ENCODE measurements around the gene SHROOM1.
"Not testable (repeated sequence)": the region's sequence is repeated elsewhere in the genome, so short reads cannot be mapped to it uniquely, and the experiment has no call there.

SHROOM1 gene

GRCh38 chr5:132830436-132831094, at the start of gene SHROOM1:
Gene SHROOM1 (minus strand): TSS chr5:132830647. CDS start chr5:132826140, 4,507 bp downstream.
- no peak for DNase-seq
- in situ Hi-C loops (cut with MboI; ENCODE audit: low pct_unique_long_range_greater_than_20kb, low sequenced_read_pairs): no loop called here

- no peak for DNase-seq
- in situ Hi-C loops (cut with MboI; ENCODE audit: low pct_unique_long_range_greater_than_20kb, low sequenced_read_pairs): no loop called here
Measured at GRCh38 chr5:132877938-132878337, 47.5 kb upstream of the SHROOM1 start.

- in situ Hi-C loops (cut with MboI; ENCODE audit: low pct_unique_long_range_greater_than_20kb, low sequenced_read_pairs): no loop called here
Measured at GRCh38 chr5:132877466-132877865, 47.0 kb upstream of the SHROOM1 start.

GRCh38 chr5:132876020-132876759, 45.7 kb upstream of the SHROOM1 start:
- DNase-seq: no peak
- in situ Hi-C loops (cut with MboI; ENCODE audit: low pct_unique_long_range_greater_than_20kb, low sequenced_read_pairs): no loop called here

More at GRCh38 chr5:132877466-132877865, 47.0 kb upstream of the SHROOM1 start:
- no peak for DNase-seq

- in situ Hi-C loops (cut with MboI; ENCODE audit: low pct_unique_long_range_greater_than_20kb, low sequenced_read_pairs): no loop called here
- DNase-seq: no peak
Measured at GRCh38 chr5:132873930-132874271, 43.5 kb upstream of the SHROOM1 start.

- no peak for DNase-seq
- in situ Hi-C loops (cut with MboI; ENCODE audit: low pct_unique_long_range_greater_than_20kb, low sequenced_read_pairs): no loop called here
Measured at GRCh38 chr5:132873119-132873929, 42.9 kb upstream of the SHROOM1 start, which contains the start of gene LEAP2. Gene LEAP2 (plus strand): TSS chr5:132873668. CDS start chr5:132873695, 27 bp downstream.

- in situ Hi-C loops (cut with MboI; ENCODE audit: low pct_unique_long_range_greater_than_20kb, low sequenced_read_pairs): no loop called here
Measured at GRCh38 chr5:132872788-132873118, 42.3 kb upstream of the SHROOM1 start.

GRCh38 chr5:132871459-132872284, 41.2 kb upstream of the SHROOM1 start:
- in situ Hi-C loops (cut with MboI; ENCODE audit: low pct_unique_long_range_greater_than_20kb, low sequenced_read_pairs): no loop called here
- no peak for DNase-seq

More at GRCh38 chr5:132872788-132873118, 42.3 kb upstream of the SHROOM1 start:
- no peak for DNase-seq

- in situ Hi-C loops (cut with MboI; ENCODE audit: low pct_unique_long_range_greater_than_20kb, low sequenced_read_pairs): no loop called here
- DNase-seq: no peak
Measured at GRCh38 chr5:132870801-132871200, 40.4 kb upstream of the SHROOM1 start.

GRCh38 chr5:132868754-132869153, 38.3 kb upstream of the SHROOM1 start:
- in situ Hi-C loops (cut with MboI; ENCODE audit: low pct_unique_long_range_greater_than_20kb, low sequenced_read_pairs): no loop called here
- DNase-seq: no peak

- in situ Hi-C loops (cut with MboI; ENCODE audit: low pct_unique_long_range_greater_than_20kb, low sequenced_read_pairs): no loop called here
- no peak for DNase-seq
Measured at GRCh38 chr5:132867046-132867451, 36.6 kb upstream of the SHROOM1 start.

- peak; percentile 99 for DNase-seq
- in situ Hi-C loops (cut with MboI; ENCODE audit: low pct_unique_long_range_greater_than_20kb, low sequenced_read_pairs): no loop called here
Measured at GRCh38 chr5:132866342-132867045, 36.0 kb upstream of the SHROOM1 start, which contains the start of the genes GDF9 and UQCRQ. Gene GDF9 (minus strand): TSS chr5:132866469. CDS start chr5:132864533, 1,936 bp downstream. Gene UQCRQ (plus strand): TSS chr5:132866642. CDS start chr5:132866882, 240 bp downstream.

GRCh38 chr5:132865668-132866341, 35.4 kb upstream of the SHROOM1 start:
- no peak for DNase-seq
- in situ Hi-C loops (cut with MboI; ENCODE audit: low pct_unique_long_range_greater_than_20kb, low sequenced_read_pairs): no loop called here

GRCh38 chr5:132860742-132861141, 30.3 kb upstream of the SHROOM1 start:
- in situ Hi-C loops (cut with MboI; ENCODE audit: low pct_unique_long_range_greater_than_20kb, low sequenced_read_pairs): no loop called here
- no peak for DNase-seq

- no peak for DNase-seq
- in situ Hi-C loops (cut with MboI; ENCODE audit: low pct_unique_long_range_greater_than_20kb, low sequenced_read_pairs): no loop called here
Measured at GRCh38 chr5:132859889-132860437, 29.5 kb upstream of the SHROOM1 start.

- no peak for DNase-seq
- in situ Hi-C loops (cut with MboI; ENCODE audit: low pct_unique_long_range_greater_than_20kb, low sequenced_read_pairs): no loop called here
Measured at GRCh38 chr5:132856011-132856410, 25.6 kb upstream of the SHROOM1 start.

- in situ Hi-C loops (cut with MboI; ENCODE audit: low pct_unique_long_range_greater_than_20kb, low sequenced_read_pairs); DNase-seq: not testable (repeated sequence)
Measured at GRCh38 chr5:132854992-132855391, 24.5 kb upstream of the SHROOM1 start.

All from KBM-7 (cell line).